ENCODE results near the gene TMEM141. TPM values are rescaled to one million over a fixed set of nuclear protein-coding genes. Genes with fewer than 3 reads are reported as not detected.
"Not testable (repeated sequence)": the region's sequence is repeated elsewhere in the genome, so short reads cannot be mapped to it uniquely, and the experiment has no call there.

TMEM141 gene
- total and polyA plus RNA-seq, 5 donors from 2014 or later, result 20.7 to 39.3 (median 32.9) TPM

GRCh38 chr9:136762221-136762691 lies 28.9 kb upstream of the TMEM141 start:
- Histone ChIP-seq H3K36me3 (ENCODE audit: control insufficient read depth, insufficient read depth, low read length) (no peaks in the 10 kb centered on the region), H3K27me3 (ENCODE audit: control insufficient read depth, insufficient read depth, low read length) (no peaks in the 10 kb centered on the region), H3K27ac (ENCODE audit: insufficient read depth, low read length, poor library complexity, severe bottlenecking) (no peak overlapping the region), H3K9me3 (ENCODE audit: control insufficient read depth in 2 of 2, low read length in 2 of 2) (no peaks in the 10 kb centered on the region), H3K4me3 (ENCODE audit: low read depth, low read length) (no peak overlapping the region), H3K4me1 (ENCODE audit: control insufficient read depth, insufficient read depth, low read length, poor library complexity, severe bottlenecking) (peaks cover 11% of the 10 kb centered on the region)
- H3K27ac Mint-ChIP-seq, result no peak overlapping the region
- H3K9me3 Mint-ChIP-seq, result no peaks in the 10 kb centered on the region
- no peak for ATAC-seq (ENCODE audit: low read depth in 2 of 2)
- H3K4me3 Mint-ChIP-seq, result no peak overlapping the region
- H3K4me1 Mint-ChIP-seq, result peaks cover 6 to 22% (median 9%) of the 10 kb centered on the region in 4 donors
- no peaks in the 10 kb centered on the region for H3K36me3 Mint-ChIP-seq
- no peak for DNase-seq
- H3K27me3 Mint-ChIP-seq, result peaks cover 7% of the 10 kb centered on the region

- Histone ChIP-seq H3K36me3 (ENCODE audit: control insufficient read depth, insufficient read depth, low read length) (no peaks in the 10 kb centered on the region), H3K27ac (ENCODE audit: insufficient read depth, low read length, poor library complexity, severe bottlenecking) (no peak overlapping the region), H3K4me1 (ENCODE audit: control insufficient read depth, insufficient read depth, low read length, poor library complexity, severe bottlenecking) (peaks cover 11% of the 10 kb centered on the region), H3K9me3 (ENCODE audit: control insufficient read depth in 2 of 2, low read length in 2 of 2) (no peaks in the 10 kb centered on the region), H3K27me3 (ENCODE audit: control insufficient read depth, insufficient read depth, low read length) (peaks cover 3% of the 10 kb centered on the region), H3K4me3 (ENCODE audit: low read depth, low read length) (no peak overlapping the region)
- Mint-ChIP-seq H3K4me3 (no peak overlapping the region), H3K36me3 (no peaks in the 10 kb centered on the region), H3K4me1 (peaks cover 6 to 22% (median 9%) of the 10 kb centered on the region in 4 donors), H3K27me3 (peaks cover 7% of the 10 kb centered on the region), H3K27ac (no peak overlapping the region), H3K9me3 (no peaks in the 10 kb centered on the region)
- DNase-seq, result peak in 2 of 3 donors; percentile 39 to 50
- ATAC-seq (ENCODE audit: low read depth in 2 of 2), result no peak
These were observed 28.1 kb upstream of the TMEM141 start for GRCh38 chr9:136762915-136763648.

- ATAC-seq (ENCODE audit: low read depth in 2 of 2), result no peak
These were observed 27.5 kb upstream of the TMEM141 start for GRCh38 chr9:136763649-136764035.

GRCh38 chr9:136764301-136764891 lies 26.7 kb upstream of the TMEM141 start, which contains the start of gene LCN15:
TSS of gene LCN15 (minus strand) at chr9:136764518. CDS start at chr9:136764488, 30 bp downstream.
- Histone ChIP-seq H3K36me3 (ENCODE audit: control insufficient read depth, insufficient read depth, low read length) (no peaks in the 10 kb centered on the region), H3K9me3 (ENCODE audit: control insufficient read depth in 2 of 2, low read length in 2 of 2) (no peaks in the 10 kb centered on the region), H3K4me3 (ENCODE audit: low read depth, low read length) (no peak within 1 kb of the TSS), H3K4me1 (ENCODE audit: control insufficient read depth, insufficient read depth, low read length, poor library complexity, severe bottlenecking) (peaks cover 11% of the 10 kb centered on the region), H3K27me3 (ENCODE audit: control insufficient read depth, insufficient read depth, low read length) (peaks cover 3% of the 10 kb centered on the region), H3K27ac (ENCODE audit: insufficient read depth, low read length, poor library complexity, severe bottlenecking) (no peak within 1 kb of the TSS)
- DNase-seq, result no peak
- peaks cover 7% of the 10 kb centered on the region for H3K27me3 Mint-ChIP-seq
- H3K36me3 Mint-ChIP-seq, result no peaks in the 10 kb centered on the region
- H3K27ac Mint-ChIP-seq, result no peak within 1 kb of the TSS
- no peaks in the 10 kb centered on the region for H3K9me3 Mint-ChIP-seq
- no peak for ATAC-seq (ENCODE audit: low read depth in 2 of 2)
- peaks cover 6 to 22% (median 9%) of the 10 kb centered on the region in 4 donors for H3K4me1 Mint-ChIP-seq
- H3K4me3 Mint-ChIP-seq, result no peak within 1 kb of the TSS

More at GRCh38 chr9:136763649-136764035, 27.5 kb upstream of the TMEM141 start:
- Histone ChIP-seq H3K36me3 (ENCODE audit: control insufficient read depth, insufficient read depth, low read length) (no peaks in the 10 kb centered on the region), H3K27me3 (ENCODE audit: control insufficient read depth, insufficient read depth, low read length) (peaks cover 3% of the 10 kb centered on the region), H3K27ac (ENCODE audit: insufficient read depth, low read length, poor library complexity, severe bottlenecking) (no peak overlapping the region), H3K4me1 (ENCODE audit: control insufficient read depth, insufficient read depth, low read length, poor library complexity, severe bottlenecking) (peaks cover 11% of the 10 kb centered on the region), H3K4me3 (ENCODE audit: low read depth, low read length) (no peak overlapping the region), H3K9me3 (ENCODE audit: control insufficient read depth in 2 of 2, low read length in 2 of 2) (no peaks in the 10 kb centered on the region)
- no peak overlapping the region for H3K27ac Mint-ChIP-seq
- H3K4me3 Mint-ChIP-seq, result no peak overlapping the region
- H3K4me1 Mint-ChIP-seq, result peaks cover 6 to 22% (median 9%) of the 10 kb centered on the region in 4 donors
- H3K9me3 Mint-ChIP-seq, result no peaks in the 10 kb centered on the region
- no peak for DNase-seq
- peaks cover 7% of the 10 kb centered on the region for H3K27me3 Mint-ChIP-seq
- no peaks in the 10 kb centered on the region for H3K36me3 Mint-ChIP-seq

- Histone ChIP-seq H3K4me3 (ENCODE audit: low read depth, low read length) (no peak overlapping the region), H3K4me1 (ENCODE audit: control insufficient read depth, insufficient read depth, low read length, poor library complexity, severe bottlenecking) (peaks cover 11% of the 10 kb centered on the region), H3K36me3 (ENCODE audit: control insufficient read depth, insufficient read depth, low read length) (no peaks in the 10 kb centered on the region), H3K9me3 (ENCODE audit: control insufficient read depth in 2 of 2, low read length in 2 of 2) (no peaks in the 10 kb centered on the region), H3K27me3 (ENCODE audit: control insufficient read depth, insufficient read depth, low read length) (peaks cover 3% of the 10 kb centered on the region), H3K27ac (ENCODE audit: insufficient read depth, low read length, poor library complexity, severe bottlenecking) (no peak overlapping the region)
- H3K27me3 Mint-ChIP-seq, result peaks cover 7% of the 10 kb centered on the region
- H3K36me3 Mint-ChIP-seq, result no peaks in the 10 kb centered on the region
- no peak overlapping the region for H3K4me3 Mint-ChIP-seq
- no peaks in the 10 kb centered on the region for H3K9me3 Mint-ChIP-seq
- H3K27ac Mint-ChIP-seq, result no peak overlapping the region
- no peak for ATAC-seq (ENCODE audit: low read depth in 2 of 2)
- DNase-seq, result no peak
- peaks cover 6 to 24% (median 9%) of the 10 kb centered on the region in 4 donors for H3K4me1 Mint-ChIP-seq
These were observed 26.1 kb upstream of the TMEM141 start for GRCh38 chr9:136765041-136765440.

GRCh38 chr9:136765745-136766409 lies 25.3 kb upstream of the TMEM141 start:
- H3K27me3 ChIP-seq (ENCODE audit: control insufficient read depth, insufficient read depth, low read length); H3K4me3 ChIP-seq (ENCODE audit: low read depth, low read length); H3K27me3 Mint-ChIP-seq; H3K9me3 ChIP-seq (ENCODE audit: control insufficient read depth in 2 of 2, low read length in 2 of 2); H3K9me3 Mint-ChIP-seq; H3K36me3 Mint-ChIP-seq; H3K36me3 ChIP-seq (ENCODE audit: control insufficient read depth, insufficient read depth, low read length): not testable (repeated sequence)
- H3K27ac Mint-ChIP-seq, result peak overlapping the region; percentile 29 to 84 (median 65)
- H3K4me3 Mint-ChIP-seq, result peak overlapping the region in 3 of 4 donors; percentile 17 to 62 (median 33)
- peak in 1 of 3 donors; percentile 30 for DNase-seq
- H3K4me1 Mint-ChIP-seq, result peaks cover 6 to 22% (median 9%) of the 10 kb centered on the region in 4 donors
- ATAC-seq (ENCODE audit: low read depth in 2 of 2), result peak; percentile 35 to 39
- peak overlapping the region; percentile 69 for H3K27ac ChIP-seq (ENCODE audit: insufficient read depth, low read length, poor library complexity, severe bottlenecking)
- H3K4me1 ChIP-seq (ENCODE audit: control insufficient read depth, insufficient read depth, low read length, poor library complexity, severe bottlenecking), result peaks cover 11% of the 10 kb centered on the region

- ATAC-seq (ENCODE audit: low read depth in 2 of 2), result peak; percentile 55 to 59
- not testable (repeated sequence) for H3K36me3 Mint-ChIP-seq; H3K36me3 ChIP-seq (ENCODE audit: control insufficient read depth, insufficient read depth, low read length); H3K27me3 ChIP-seq (ENCODE audit: control insufficient read depth, insufficient read depth, low read length); H3K9me3 ChIP-seq (ENCODE audit: control insufficient read depth in 2 of 2, low read length in 2 of 2); H3K9me3 Mint-ChIP-seq
- peak overlapping the region; percentile 15 for H3K4me3 ChIP-seq (ENCODE audit: low read depth, low read length)
- Mint-ChIP-seq H3K27ac (peak overlapping the region in 2 of 3 donors; percentile 67 to 68), H3K4me1 (peaks cover 6 to 21% (median 9%) of the 10 kb centered on the region in 4 donors), H3K27me3 (peaks cover 12% of the 10 kb centered on the region), H3K4me3 (peak overlapping the region; percentile 73 to 96 (median 80))
- peak; percentile 47 to 69 (median 54) for DNase-seq
- H3K27ac ChIP-seq (ENCODE audit: insufficient read depth, low read length, poor library complexity, severe bottlenecking), result peak overlapping the region; percentile 69
- H3K4me1 ChIP-seq (ENCODE audit: control insufficient read depth, insufficient read depth, low read length, poor library complexity, severe bottlenecking), result peaks cover 11% of the 10 kb centered on the region
These were observed 24.6 kb upstream of the TMEM141 start for GRCh38 chr9:136766410-136767120.

All from CD4-positive, CD25-positive, alpha-beta regulatory T cell (primary cell).